ENCODE results near the gene ABHD17B.

Gene ABHD17B

GRCh38 chr9:71878327-71879274 lies 32.4 kb downstream of the ABHD17B start:
- no peak for DNase-seq (ENCODE audit: low read depth in 3 of 3)

GRCh38 chr9:71876829-71877228 lies 34.2 kb downstream of the ABHD17B start:
- DNase-seq (ENCODE audit: low read depth in 3 of 3): no peak

- DNase-seq (ENCODE audit: low read depth in 3 of 3): no peak
These were observed 34.9 kb downstream of the ABHD17B start for GRCh38 chr9:71876106-71876505.

GRCh38 chr9:71875345-71875744 lies 35.6 kb downstream of the ABHD17B start:
- no peak for DNase-seq (ENCODE audit: low read depth in 3 of 3)

GRCh38 chr9:71863631-71864030 lies 47.4 kb downstream of the ABHD17B start:
- DNase-seq (ENCODE audit: low read depth in 3 of 3): no peak

GRCh38 chr9:71861618-71862017 lies 49.4 kb downstream of the ABHD17B start:
- no peak for DNase-seq (ENCODE audit: low read depth in 3 of 3)

- no peak for DNase-seq (ENCODE audit: low read depth in 3 of 3)
These were observed 51.1 kb downstream of the ABHD17B start for GRCh38 chr9:71859939-71860338.

GRCh38 chr9:71858812-71859211 lies 52.2 kb downstream of the ABHD17B start:
- DNase-seq (ENCODE audit: low read depth in 3 of 3): no peak

- no peak for DNase-seq (ENCODE audit: low read depth in 3 of 3)
These were observed 52.7 kb downstream of the ABHD17B start for GRCh38 chr9:71858102-71858798.

- DNase-seq (ENCODE audit: low read depth in 3 of 3): no peak
These were observed 53.8 kb downstream of the ABHD17B start for GRCh38 chr9:71857159-71857558.

- DNase-seq (ENCODE audit: low read depth in 3 of 3): no peak
These were observed 56.2 kb downstream of the ABHD17B start for GRCh38 chr9:71854811-71855210.

- DNase-seq (ENCODE audit: low read depth in 3 of 3): no peak
These were observed 57.9 kb downstream of the ABHD17B start for GRCh38 chr9:71853084-71853483.

GRCh38 chr9:71850996-71851395 lies 60.0 kb downstream of the ABHD17B start:
- no peak for DNase-seq (ENCODE audit: low read depth in 3 of 3)

- no peak for DNase-seq (ENCODE audit: low read depth in 3 of 3)
These were observed 63.1 kb downstream of the ABHD17B start for GRCh38 chr9:71847892-71848291.

- no peak for DNase-seq (ENCODE audit: low read depth in 3 of 3)
These were observed 66.2 kb downstream of the ABHD17B start for GRCh38 chr9:71844808-71845207.

- DNase-seq (ENCODE audit: low read depth in 3 of 3): no peak
These were observed 71.3 kb downstream of the ABHD17B start for GRCh38 chr9:71839668-71840067.

GRCh38 chr9:71835596-71835995 lies 75.4 kb downstream of the ABHD17B start:
- no peak for DNase-seq (ENCODE audit: low read depth in 3 of 3)

- no peak for DNase-seq (ENCODE audit: low read depth in 3 of 3)
These were observed 80.1 kb downstream of the ABHD17B start for GRCh38 chr9:71830929-71831328.

- DNase-seq (ENCODE audit: low read depth in 3 of 3): no peak
These were observed 80.8 kb downstream of the ABHD17B start for GRCh38 chr9:71830153-71830552.

- DNase-seq (ENCODE audit: low read depth in 3 of 3): no peak
These were observed 84.7 kb downstream of the ABHD17B start for GRCh38 chr9:71826279-71826678.

GRCh38 chr9:71824257-71824656 lies 86.7 kb downstream of the ABHD17B start:
- DNase-seq (ENCODE audit: low read depth in 3 of 3): no peak

GRCh38 chr9:71822935-71823334 lies 88.1 kb downstream of the ABHD17B start:
- DNase-seq (ENCODE audit: low read depth in 3 of 3): no peak

- DNase-seq (ENCODE audit: low read depth in 3 of 3): no peak
These were observed 88.5 kb downstream of the ABHD17B start for GRCh38 chr9:71822456-71822855.

Data from stimulated activated CD4-positive, alpha-beta T cell treated with anti-CD3 and anti-CD28 coated beads, TNF-alpha, amount 100 ng/mL, for 4 hours (primary cell).